ENCODE measurements around the gene TTL. TPM values are rescaled to one million over a fixed set of nuclear protein-coding genes. Genes with fewer than 3 reads are reported as not detected.

TTL gene
- polyA plus RNA-seq, 1 of the 3 experiments (the other 2 are of a cell fraction): 15.4 TPM

DNA sequence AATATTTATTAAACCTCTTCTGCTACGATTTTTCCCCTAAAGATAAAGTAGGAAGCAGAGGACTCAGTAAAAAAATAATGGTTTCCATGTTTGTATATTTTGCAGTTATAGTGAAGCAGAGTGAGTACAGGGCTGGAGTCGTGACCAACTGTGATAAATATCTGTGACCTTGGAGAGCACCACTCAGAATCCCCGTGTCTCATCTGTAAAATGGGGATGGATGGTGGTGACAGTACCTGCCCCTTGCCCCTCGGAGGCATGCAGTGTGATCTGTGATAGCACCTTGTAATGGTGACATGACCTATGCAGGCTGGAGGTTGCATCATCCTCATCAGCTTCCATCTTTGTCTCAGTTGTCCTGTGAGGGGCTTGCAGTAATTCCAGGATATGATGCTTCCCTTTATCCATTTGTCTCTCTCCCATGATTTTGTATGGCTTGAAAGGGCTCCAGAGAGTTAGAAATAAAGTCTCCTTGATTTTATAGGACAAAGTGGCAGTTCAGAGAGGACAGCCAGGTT is 5.5 kb downstream of the TTL start:
- POLR2A ChIA-PET: no interaction called here
- Histone ChIP-seq H2AFZ (ENCODE audit: low read depth) (no peak overlapping the region), H3K27ac (ENCODE audit: low read depth in 2 of 2, low read length in 1 of 2) (no peak overlapping the region), H3K4me1 (ENCODE audit: control insufficient read depth in 1 of 2, insufficient read depth in 2 of 2, low read depth in 1 of 2, low read length in 1 of 2) (peaks cover 9 to 21% of the 10 kb centered on the region in 2 experiments; a peak in 3 of 4 replicates), H3K4me3 (ENCODE audit: low read depth in 2 of 2, low read length in 1 of 2) (no peak overlapping the region), H3K36me3 (replicated peaks in 1 of 2; ENCODE audit: control insufficient read depth in 1 of 2, insufficient read depth in 2 of 2, low read length in 1 of 2) (peaks cover 19 to 29% of the 10 kb centered on the region in 2 experiments), H3K79me2 (ENCODE audit: insufficient read depth) (peaks cover 100% of the 10 kb centered on the region), H3K4me2 (no peak overlapping the region), H3K9me3 (no peaks in the 10 kb centered on the region), H3K9me2 (no peaks in the 10 kb centered on the region), H4K20me1 (ENCODE audit: insufficient read depth) (peaks cover 9% of the 10 kb centered on the region; the same call in 1 of the 2 replicates), H3K9ac (no peak overlapping the region), H3K27me3 (ENCODE audit: insufficient read depth) (no peaks in the 10 kb centered on the region), H3F3A (replicated peaks; ENCODE audit: insufficient read depth) (peaks cover 23% of the 10 kb centered on the region)
- TF ChIP-seq SIN3A (IDR thresholded peaks at IDR 0.05; ENCODE audit: borderline replicate concordance, low read depth, low read length): no peak
- TF ChIP-seq, protein P1, sequence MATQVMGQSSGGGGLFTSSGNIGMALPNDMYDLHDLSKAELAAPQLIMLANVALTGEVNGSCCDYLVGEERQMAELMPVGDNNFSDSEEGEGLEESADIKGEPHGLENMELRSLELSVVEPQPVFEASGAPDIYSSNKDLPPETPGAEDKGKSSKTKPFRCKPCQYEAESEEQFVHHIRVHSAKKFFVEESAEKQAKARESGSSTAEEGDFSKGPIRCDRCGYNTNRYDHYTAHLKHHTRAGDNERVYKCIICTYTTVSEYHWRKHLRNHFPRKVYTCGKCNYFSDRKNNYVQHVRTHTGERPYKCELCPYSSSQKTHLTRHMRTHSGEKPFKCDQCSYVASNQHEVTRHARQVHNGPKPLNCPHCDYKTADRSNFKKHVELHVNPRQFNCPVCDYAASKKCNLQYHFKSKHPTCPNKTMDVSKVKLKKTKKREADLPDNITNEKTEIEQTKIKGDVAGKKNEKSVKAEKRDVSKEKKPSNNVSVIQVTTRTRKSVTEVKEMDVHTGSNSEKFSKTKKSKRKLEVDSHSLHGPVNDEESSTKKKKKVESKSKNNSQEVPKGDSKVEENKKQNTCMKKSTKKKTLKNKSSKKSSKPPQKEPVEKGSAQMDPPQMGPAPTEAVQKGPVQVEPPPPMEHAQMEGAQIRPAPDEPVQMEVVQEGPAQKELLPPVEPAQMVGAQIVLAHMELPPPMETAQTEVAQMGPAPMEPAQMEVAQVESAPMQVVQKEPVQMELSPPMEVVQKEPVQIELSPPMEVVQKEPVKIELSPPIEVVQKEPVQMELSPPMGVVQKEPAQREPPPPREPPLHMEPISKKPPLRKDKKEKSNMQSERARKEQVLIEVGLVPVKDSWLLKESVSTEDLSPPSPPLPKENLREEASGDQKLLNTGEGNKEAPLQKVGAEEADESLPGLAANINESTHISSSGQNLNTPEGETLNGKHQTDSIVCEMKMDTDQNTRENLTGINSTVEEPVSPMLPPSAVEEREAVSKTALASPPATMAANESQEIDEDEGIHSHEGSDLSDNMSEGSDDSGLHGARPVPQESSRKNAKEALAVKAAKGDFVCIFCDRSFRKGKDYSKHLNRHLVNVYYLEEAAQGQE (IDR thresholded peaks at IDR 0.05; ENCODE audit: low read depth, low read length): peak; percentile 50; the same call in 1 of the 2 replicates
- CTCF ChIA-PET: no interaction called here
- 93% methylated on average over 3 of the region's 4 CpGs for WGBS (ENCODE audit: low lambda C conversion rate)
- no peak for DNase-seq

DNA sequence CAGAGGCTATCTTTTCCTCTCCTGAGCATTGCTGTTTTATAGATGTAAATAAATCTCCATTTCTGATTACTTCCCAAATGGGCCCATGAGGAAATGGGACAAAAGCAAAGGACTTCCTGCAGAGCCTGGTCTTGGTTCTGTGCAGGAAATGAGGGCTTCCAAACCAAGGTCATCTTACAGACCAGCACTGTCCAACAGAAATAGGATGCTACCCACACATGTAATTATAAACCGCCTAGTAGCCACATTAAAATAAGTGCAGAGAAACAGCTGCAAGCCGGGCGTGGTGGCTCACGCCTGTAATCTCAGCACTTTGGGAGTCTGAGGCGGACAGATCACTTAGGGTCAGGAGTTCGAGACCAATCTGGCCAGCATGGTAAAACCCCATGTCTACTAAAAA is 6.2 kb downstream of the TTL start:
- Histone ChIP-seq H4K20me1 (ENCODE audit: insufficient read depth) (peaks cover 9% of the 10 kb centered on the region; the same call in 1 of the 2 replicates), H3K27me3 (ENCODE audit: insufficient read depth) (no peaks in the 10 kb centered on the region), H3K36me3 (replicated peaks in 1 of 2; ENCODE audit: control insufficient read depth in 1 of 2, insufficient read depth in 2 of 2, low read length in 1 of 2) (peaks cover 19 to 29% of the 10 kb centered on the region in 2 experiments), H3K4me2 (no peak overlapping the region), H3K9me3 (no peaks in the 10 kb centered on the region), H3K4me3 (ENCODE audit: low read depth in 2 of 2, low read length in 1 of 2) (no peak overlapping the region), H3K9ac (no peak overlapping the region), H3K27ac (ENCODE audit: low read depth in 2 of 2, low read length in 1 of 2) (no peak overlapping the region), H2AFZ (ENCODE audit: low read depth) (no peak overlapping the region), H3K79me2 (ENCODE audit: insufficient read depth) (peaks cover 95% of the 10 kb centered on the region), H3K9me2 (no peaks in the 10 kb centered on the region), H3K4me1 (ENCODE audit: control insufficient read depth in 1 of 2, insufficient read depth in 2 of 2, low read depth in 1 of 2, low read length in 1 of 2) (peaks cover 10 to 25% of the 10 kb centered on the region in 2 experiments), H3F3A (replicated peaks; ENCODE audit: insufficient read depth) (peaks cover 20% of the 10 kb centered on the region)
- ChIA-PET POLR2A (no interaction called here), CTCF (interaction anchor here (1.1 to 2.8 kb wide), 2 partner anchors 13 to 239 kb away, joined by 3 to 9 read pairs; no protein-coding TSS in a partner anchor)
- WGBS (ENCODE audit: low lambda C conversion rate): 95% methylated on average over 6 of the region's 6 CpGs
- DNase-seq: no peak
- no peak for TF ChIP-seq NFIC (IDR thresholded peaks at IDR 0.05; ENCODE audit: borderline replicate concordance)
- no peak for TF ChIP-seq FOXJ3 (CRISPR knock-in tag; IDR thresholded peaks at IDR 0.05)
- TF ChIP-seq FOXM1 (IDR thresholded peaks at IDR 0.05; ENCODE audit: low read depth): no peak
- TF ChIP-seq NRF1 (IDR thresholded peaks at IDR 0.05; ENCODE audit: low read depth, low read length): no peak
- TF ChIP-seq, protein P2, sequence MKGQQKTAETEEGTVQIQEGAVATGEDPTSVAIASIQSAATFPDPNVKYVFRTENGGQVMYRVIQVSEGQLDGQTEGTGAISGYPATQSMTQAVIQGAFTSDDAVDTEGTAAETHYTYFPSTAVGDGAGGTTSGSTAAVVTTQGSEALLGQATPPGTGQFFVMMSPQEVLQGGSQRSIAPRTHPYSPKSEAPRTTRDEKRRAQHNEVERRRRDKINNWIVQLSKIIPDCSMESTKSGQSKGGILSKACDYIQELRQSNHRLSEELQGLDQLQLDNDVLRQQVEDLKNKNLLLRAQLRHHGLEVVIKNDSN (IDR thresholded peaks at IDR 0.05; ENCODE audit: borderline replicate concordance, low read depth): no peak
- TF ChIP-seq, protein P3, sequence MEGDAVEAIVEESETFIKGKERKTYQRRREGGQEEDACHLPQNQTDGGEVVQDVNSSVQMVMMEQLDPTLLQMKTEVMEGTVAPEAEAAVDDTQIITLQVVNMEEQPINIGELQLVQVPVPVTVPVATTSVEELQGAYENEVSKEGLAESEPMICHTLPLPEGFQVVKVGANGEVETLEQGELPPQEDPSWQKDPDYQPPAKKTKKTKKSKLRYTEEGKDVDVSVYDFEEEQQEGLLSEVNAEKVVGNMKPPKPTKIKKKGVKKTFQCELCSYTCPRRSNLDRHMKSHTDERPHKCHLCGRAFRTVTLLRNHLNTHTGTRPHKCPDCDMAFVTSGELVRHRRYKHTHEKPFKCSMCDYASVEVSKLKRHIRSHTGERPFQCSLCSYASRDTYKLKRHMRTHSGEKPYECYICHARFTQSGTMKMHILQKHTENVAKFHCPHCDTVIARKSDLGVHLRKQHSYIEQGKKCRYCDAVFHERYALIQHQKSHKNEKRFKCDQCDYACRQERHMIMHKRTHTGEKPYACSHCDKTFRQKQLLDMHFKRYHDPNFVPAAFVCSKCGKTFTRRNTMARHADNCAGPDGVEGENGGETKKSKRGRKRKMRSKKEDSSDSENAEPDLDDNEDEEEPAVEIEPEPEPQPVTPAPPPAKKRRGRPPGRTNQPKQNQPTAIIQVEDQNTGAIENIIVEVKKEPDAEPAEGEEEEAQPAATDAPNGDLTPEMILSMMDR (IDR thresholded peaks at IDR 0.05): no peak
- TF ChIP-seq SIN3A (IDR thresholded peaks at IDR 0.05; ENCODE audit: borderline replicate concordance, low read depth, low read length): no peak
- TF ChIP-seq, protein P4, sequence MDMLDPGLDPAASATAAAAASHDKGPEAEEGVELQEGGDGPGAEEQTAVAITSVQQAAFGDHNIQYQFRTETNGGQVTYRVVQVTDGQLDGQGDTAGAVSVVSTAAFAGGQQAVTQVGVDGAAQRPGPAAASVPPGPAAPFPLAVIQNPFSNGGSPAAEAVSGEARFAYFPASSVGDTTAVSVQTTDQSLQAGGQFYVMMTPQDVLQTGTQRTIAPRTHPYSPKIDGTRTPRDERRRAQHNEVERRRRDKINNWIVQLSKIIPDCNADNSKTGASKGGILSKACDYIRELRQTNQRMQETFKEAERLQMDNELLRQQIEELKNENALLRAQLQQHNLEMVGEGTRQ (IDR thresholded peaks at IDR 0.05; ENCODE audit: borderline replicate concordance, low read depth, low read length): no peak
- TF ChIP-seq EP300 (IDR thresholded peaks at IDR 0.05; ENCODE audit: borderline replicate concordance in 1 of 2, low read depth in 1 of 2, low read length in 1 of 2): no peak
- TF ChIP-seq RAD21 (IDR thresholded peaks at IDR 0.05; ENCODE audit: low read length): no peak
- TF ChIP-seq RCOR1 (IDR thresholded peaks at IDR 0.05; ENCODE audit: low read length): no peak
- no peak for TF ChIP-seq MXI1 (IDR thresholded peaks at IDR 0.05; ENCODE audit: low read depth, low read length)
- no peak for TF ChIP-seq TEAD4 (IDR thresholded peaks at IDR 0.05; ENCODE audit: borderline replicate concordance, insufficient read depth)
- TF ChIP-seq TCF12 (IDR thresholded peaks at IDR 0.05): no peak

Data from SK-N-SH (cell line).